DMS53 (cell line): ENCODE results near the gene SP6.

Experiments used
- DNase-seq: peaks from one replicate; lab custom pipeline; 2025; lab: John Stamatoyannopoulos, UW

SP6 gene

DNA sequence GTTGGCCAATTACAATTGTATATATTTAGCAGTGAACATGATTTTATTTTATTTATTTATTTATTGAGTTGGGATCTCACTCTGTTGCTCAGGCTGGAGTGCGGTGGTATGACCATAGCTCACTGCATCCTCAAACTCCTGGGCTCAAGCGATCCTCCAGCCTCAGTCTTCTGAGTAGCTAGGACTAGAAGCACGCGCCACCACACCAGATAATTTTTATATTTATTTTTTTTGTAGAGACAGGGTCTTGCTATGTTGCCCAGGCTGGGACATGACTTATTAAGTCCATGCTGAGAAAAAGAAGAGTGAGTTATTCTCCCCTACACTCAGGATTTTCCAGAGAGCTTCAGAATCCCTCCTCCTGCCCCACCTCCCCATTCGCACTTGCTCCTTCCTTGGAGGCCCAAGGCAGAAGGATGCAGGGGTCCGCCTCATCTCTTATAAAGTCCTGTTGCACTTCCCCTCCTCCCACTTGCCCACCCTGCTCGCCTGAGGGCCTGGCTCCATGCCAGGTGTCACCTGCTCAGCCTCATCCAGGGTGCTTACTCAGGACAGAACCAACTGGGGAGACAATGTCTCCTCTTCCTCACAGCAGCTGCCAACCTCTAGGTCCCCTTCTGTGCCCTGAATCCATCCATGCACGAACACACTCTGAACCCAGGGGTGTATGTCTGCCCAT, 29.0 kb upstream of the SP6 start:
- DNase-seq, result no peak

GRCh38 chr17:47879028-47879585, 28.1 kb upstream of the SP6 start:
- no peak for DNase-seq

DNA sequence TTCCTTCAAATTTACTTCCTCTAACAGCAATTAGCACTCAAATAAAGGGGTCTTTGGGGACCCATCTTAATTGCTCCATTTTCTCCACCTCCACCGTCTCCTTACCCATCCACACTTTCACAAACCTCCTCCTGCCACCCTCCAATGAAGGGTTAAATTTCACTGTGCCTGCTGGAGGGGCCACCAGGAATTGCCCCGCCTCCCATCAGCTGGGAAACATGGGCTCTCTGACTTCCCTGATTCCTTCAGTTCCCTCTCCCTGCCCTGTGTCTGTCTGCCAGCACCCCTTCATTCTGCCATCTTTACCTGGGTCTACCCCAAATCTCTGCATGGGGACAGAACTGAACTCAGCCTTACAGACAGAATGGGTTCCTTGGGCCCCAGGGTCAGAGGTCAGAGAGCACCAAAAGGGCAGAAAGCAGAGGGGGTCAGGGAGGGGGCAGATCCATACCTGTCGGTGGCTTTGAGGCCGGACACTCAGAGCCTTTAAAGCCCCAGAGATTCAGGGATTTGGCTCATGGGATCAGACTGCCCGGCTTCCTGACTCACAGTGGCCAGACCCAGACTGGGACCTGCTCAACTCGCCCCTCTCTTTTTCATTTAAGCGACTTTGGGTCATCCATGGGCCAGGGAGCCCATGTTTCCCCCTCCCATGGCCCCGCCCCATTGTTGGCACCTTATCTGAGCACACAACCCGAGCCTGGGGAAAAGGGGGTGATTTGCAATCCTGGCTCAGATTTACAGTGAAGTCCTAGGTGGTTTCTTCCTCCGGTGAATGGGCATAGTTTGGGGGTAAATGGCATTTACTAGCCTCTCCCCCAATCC, 27.5 kb upstream of the SP6 start:
- no peak for DNase-seq

DNA sequence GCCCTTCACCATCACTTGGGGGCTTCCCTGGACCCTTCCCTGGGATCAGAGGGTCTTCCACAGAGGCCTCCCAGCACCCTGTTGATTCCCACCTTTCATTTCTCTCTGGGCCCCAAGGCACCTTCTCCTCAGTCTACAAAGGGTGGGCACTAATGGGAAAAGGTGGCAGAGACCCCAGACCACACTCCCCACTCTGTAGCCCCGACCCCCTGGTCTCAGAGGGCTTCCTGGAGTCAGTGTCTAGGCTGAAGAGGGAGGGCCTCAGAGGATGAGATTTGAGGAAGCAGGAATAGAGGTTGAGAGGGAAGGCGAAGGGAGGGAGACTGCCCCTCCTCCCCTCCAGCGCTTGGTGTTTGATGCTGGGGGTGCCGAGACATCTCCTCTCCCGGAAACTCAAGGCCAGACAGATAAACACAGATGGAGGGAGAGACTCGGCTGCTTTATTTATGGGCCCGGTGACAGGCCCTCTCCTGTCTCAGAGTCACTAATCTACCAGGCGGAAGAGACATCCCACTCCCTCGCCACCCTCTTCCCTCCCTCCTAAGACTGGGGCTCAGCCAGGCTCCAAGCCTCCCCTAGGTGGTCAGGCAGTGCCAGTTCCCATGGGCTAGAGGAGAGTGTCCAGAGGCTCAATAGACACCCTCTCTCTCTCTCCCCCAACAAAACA, 26.5 kb upstream of the SP6 start:
- no peak for DNase-seq

- no peak for DNase-seq
Observed at GRCh38 chr17:47875011-47875985, 24.3 kb upstream of the SP6 start.

DNA sequence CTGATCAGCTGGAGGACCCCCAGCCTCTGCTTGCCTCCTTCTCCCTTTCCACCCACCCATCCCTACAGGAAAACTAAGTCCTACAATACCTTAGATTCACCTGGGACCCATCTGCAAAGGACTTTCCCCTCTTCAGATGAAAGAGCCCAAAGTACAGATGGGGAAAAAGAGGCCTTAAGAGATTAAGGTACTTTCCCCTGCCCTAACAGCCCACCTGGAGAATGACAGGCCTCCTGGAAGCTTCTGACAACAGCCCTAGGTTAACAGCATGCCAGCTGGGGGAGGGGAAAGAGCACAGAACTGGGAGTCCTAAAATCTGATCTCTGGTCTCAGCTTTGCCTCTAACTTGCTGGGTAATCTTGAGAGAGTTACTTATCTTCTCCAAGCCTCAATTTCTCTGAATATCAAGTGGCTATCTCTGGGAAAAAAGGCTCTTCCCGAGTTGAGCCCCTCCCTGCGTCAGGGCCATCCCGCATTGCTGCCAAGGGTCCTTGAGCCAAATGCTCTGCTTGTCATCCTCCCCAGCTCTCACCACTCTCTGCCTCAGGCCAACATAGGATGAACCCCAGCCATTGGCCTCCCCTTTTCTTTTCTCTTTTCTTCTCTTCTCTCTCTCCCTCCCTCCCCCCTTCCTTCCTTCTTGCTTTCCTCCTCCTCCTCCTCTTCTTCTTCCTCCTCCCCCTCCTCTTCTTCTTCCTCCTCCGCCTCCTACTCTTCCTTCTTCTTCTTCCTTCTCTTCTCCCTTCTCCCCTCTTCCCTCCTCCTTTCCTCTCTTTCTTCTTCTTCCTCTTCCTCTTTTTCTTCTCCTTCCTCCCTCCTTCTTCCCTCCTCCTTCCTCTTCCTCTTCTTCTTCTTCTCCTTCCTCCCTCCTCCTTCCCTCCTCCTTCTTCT, 22.5 kb upstream of the SP6 start:
- DNase-seq, result no peak

DNA sequence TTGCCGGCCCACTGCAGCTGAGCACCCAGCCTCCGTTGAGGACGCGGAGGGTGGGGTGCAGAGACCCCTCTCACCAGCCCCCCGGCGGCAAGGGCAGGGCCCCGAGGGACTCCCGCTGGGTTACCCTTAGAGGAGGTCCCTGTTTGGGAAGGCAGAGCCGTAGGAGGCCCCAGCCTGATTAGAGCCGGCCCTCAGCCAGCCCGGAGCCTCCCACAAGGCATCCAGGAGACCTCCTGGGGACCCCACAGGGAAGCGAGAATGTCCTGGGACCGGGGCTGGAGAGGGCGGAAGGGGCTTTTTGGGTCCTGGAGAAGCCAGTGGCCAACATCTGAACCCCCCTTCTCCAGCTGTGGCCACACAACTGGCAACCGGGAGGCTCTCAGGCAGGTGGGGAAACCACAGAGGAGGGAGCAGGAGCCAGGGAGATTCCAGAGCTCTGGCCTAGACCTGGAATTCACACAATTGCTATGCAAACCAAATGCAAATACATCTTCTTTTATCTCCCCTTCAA, 21.7 kb upstream of the SP6 start:
- DNase-seq, result no peak

DNA sequence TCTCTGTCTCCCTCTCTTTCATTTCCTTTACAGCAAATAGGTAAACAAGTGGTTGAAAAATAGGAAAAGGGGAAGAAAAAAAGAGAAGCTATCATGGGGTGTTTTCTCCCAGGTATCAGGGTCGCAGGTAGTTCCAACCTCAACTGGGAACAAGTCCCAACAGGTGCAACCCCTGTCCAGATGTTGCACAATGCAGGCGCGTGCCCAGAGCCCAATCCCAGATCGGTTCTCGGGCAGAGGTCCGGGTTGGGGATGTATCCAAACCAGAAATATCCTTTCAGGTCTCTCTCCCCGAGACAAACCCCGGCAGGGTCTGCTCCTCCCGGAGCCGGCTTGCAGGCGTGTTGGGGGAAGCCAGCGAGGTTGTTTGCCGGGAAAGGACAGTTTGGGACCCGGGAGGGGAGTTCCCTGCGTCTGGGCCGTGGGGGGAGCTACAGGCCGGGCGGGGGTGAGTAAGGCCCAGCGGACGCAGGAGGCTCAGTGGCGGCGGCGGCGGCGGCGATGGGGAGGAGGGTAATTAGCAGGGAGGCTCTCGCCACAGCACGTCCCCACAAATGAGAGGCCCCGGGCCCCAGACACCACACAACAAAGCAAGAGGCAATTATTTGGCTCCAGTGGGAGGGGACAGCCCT, 21.2 kb upstream of the SP6 start:
- no peak for DNase-seq

- DNase-seq, result no peak
Observed at GRCh38 chr17:47871048-47871447, 20.1 kb upstream of the SP6 start.

- no peak for DNase-seq
Observed at GRCh38 chr17:47870056-47870455, 19.1 kb upstream of the SP6 start.

- no peak for DNase-seq
Observed at GRCh38 chr17:47869114-47869513, 18.2 kb upstream of the SP6 start.

DNA sequence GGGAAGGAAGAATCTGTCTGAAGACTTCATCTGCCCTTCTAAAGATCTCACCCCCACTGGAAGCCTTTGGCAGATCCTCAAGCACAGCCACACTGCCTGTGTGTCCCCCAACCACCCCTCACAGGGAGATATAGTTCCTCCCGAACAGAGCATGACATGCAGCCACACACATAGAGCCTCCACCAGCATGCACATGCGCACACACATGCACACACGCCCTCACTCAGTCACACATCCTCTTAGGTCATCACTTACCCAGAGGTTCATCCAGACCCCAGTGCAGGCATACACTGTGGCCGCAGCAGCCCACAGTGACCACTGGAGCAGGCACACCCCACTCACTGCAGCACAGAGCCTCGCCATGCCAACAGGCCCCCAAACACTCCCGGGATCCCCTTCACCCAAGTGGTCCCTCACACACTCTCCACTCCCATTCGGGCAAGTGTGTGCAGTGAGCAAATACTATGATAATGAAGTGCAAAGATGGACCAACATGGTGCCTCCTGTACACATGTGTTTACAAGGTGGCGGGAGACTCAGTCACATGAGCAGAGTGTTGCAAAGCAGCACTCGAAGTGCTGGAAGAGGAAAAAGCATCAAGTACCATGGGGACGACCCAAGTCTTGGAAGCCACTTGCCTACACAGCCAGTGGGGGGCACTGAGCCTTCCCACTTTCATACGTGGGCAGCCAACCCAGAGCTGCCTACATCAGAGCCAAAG, 17.0 kb upstream of the SP6 start:
- DNase-seq, result no peak

- DNase-seq, result no peak
Observed at GRCh38 chr17:47866941-47867340, 16.0 kb upstream of the SP6 start.

DNA sequence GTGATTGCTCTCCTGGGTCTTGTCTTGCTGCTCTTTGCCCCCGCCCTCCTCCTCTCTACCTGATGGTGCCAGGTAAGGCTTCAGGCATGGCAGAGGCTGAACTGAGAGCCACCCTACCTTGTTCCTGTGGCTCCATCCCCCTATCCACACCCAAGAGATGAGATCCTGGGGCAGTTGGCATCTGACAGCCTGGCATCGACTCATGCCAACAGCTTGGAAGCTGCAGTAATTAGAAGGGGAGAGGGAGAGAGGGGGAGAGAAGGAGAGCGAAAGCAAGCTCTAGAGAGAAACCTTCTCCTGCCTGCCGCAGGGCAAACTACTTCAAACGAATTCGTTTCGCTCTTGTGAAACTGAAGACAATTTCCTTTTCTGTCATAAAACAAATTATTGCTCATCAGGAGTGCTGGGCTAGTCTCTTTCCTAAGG, 13.8 kb upstream of the SP6 start:
- no peak for DNase-seq

GRCh38 chr17:47862621-47863440, 11.9 kb upstream of the SP6 start:
- DNase-seq, result peak; percentile 36

- DNase-seq, result no peak
Observed at GRCh38 chr17:47860386-47860785, 9.4 kb upstream of the SP6 start.

- DNase-seq, result no peak
Observed at GRCh38 chr17:47857551-47858455, 6.8 kb upstream of the SP6 start.
